Adrenal gland (tissue), 12 donors: ENCODE measurements around the gene SAMD4A. TPM values are rescaled to one million over a fixed set of nuclear protein-coding genes. Genes with fewer than 3 reads are reported as not detected.
"Not testable (repeated sequence)": the region's sequence is repeated elsewhere in the genome, so short reads cannot be mapped to it uniquely, and the experiment has no call there.

ENCODE experiments used
- DNase-seq, 7 donors: peaks; one replicate each; pipeline ENCODE4 v3.0.0-alpha.2; 2019 to 2020
- H3K27ac ChIP-seq, 5 donors: fragments of 200-600 bp; sonication (generic) in 4 of 5; 1 replicate in 3 of 5; 2 replicates in 2 of 5; pipeline versions ENCODE4 v1.5.1 to v1.8.0; 2016 to 2020; ENCODE audit warnings: mild to moderate bottlenecking in 1 of 5
- H3K27me3 ChIP-seq: fragments of 200-600 bp; 2 replicates; pipeline ENCODE4 v1.8.0; 2021
- H3K36me3 ChIP-seq, 2 donors: fragments of 200-600 bp; replicated peaks in 1 of 2; 1 replicate in 1 of 2; 2 replicates in 1 of 2; pipeline versions ENCODE4 v1.5.1 to v1.8.0; 2018 to 2022
- H3K4me1 ChIP-seq, 2 donors: fragments of 200-600 bp; replicated peaks in 1 of 2; 1 replicate in 1 of 2; 2 replicates in 1 of 2; pipeline versions ENCODE4 v1.5.1 to v1.8.0; 2018 to 2021
- H3K4me3 ChIP-seq, 4 donors: fragments of 200-600 bp; sonication (generic) in 3 of 4; one replicate each; pipeline ENCODE4 v1.5.1; 2016 to 2018
- H3K9me3 ChIP-seq, 3 donors: fragments of 200-600 bp; sonication (generic) in 1 of 3; replicated peaks in 1 of 3; 1 replicate in 2 of 3; 2 replicates in 1 of 3; pipeline versions ENCODE4 v1.5.1 to v1.8.0; 2016 to 2021
- CTCF ChIP-seq, 6 experiments: fragments of 450-650 bp in 4 of 6; fragments of 200-600 bp in 2 of 6; sonication (generic) in 1 of 6; IDR thresholded peaks; 1 replicate in 5 of 6; 2 replicates in 1 of 6; pipeline versions ENCODE4 v1.5.1 to v1.8.0; 2016 to 2021; ENCODE audit warnings: antibody characterized with exemption in 6 of 6, mild to moderate bottlenecking in 2 of 6, moderate library complexity in 1 of 6
- POLR2A ChIP-seq, 2 donors: fragments of 450-650 bp; IDR thresholded peaks; one replicate each; pipeline ENCODE4 v1.6.1; 2017; ENCODE audit warnings: antibody characterized with exemption in 2 of 2, mild to moderate bottlenecking in 2 of 2, moderate library complexity in 1 of 2
- WGBS, 4 donors: extraction: QIAGEN DNeasy Blood & Tissue Kit in 2 of 4; methylation state at CpG; one replicate each; pipeline versions ENCODE4 v1.1.5 to v1.1.7; 2013 to 2017; 5-methylcytosine and 5-hydroxymethylcytosine counted together
- intact Hi-C, 2 donors: fragments of 100-400 bp; cut with DNase I; formaldehyde crosslinking; loops; one replicate each; pipeline versions ENCODE4 v1.14.1 to v1.15.0; 2022 to 2023
- polyA plus RNA-seq, 3 donors: library from polyadenylated mRNA; stranded (reverse); fragments of 200-250 nt in 2 of 3; fragments of 350-450 nt in 1 of 3; fragmentation: Illumina TruSeq in 1 of 3; extraction: RNeasy Lipid Tissue Mini Kit (QIAGEN cat#74804) in 1 of 3; gene quantifications; one replicate each; pipeline ENCODE4 v1.2.3, GENCODE V29; 2013 to 2014
- total RNA-seq, 9 donors: library from RNA; depleted of rRNA in 4 of 9; stranded (reverse); fragments of >200 nt in 4 of 9; fragments of 120-200 nt in 1 of 9; fragmentation: NEBNext Ultra II Directional in 1 of 9; extraction: Animal tissue kit (Norgen Biotek cat#: 25700) in 1 of 9; gene quantifications; one replicate each; pipeline versions ENCODE4 v1.1.0 to v1.2.4, GENCODE V29; 2013 to 2023
- donor health status: healthy with polysubstance abuse.
- donor health status: Bipolar disorder and iron deficiency.
- donor health status: DM: yes; HTN: yes; CAD: no.
- donor health status: DM: no; HTN: no; CAD: no.
- donor health status: DM: no; HTN: no; CAD: no.
- donor health status: DM: yes; HTN: yes; CAD: no.

SAMD4A gene
- total and polyA plus RNA-seq, 12 donors, result 2.2 to 13.2 (median 8.3) TPM

- no peaks in the 10 kb centered on the region for H3K36me3 ChIP-seq
- no peak overlapping the region for H3K27ac ChIP-seq
- no peaks in the 10 kb centered on the region for H3K9me3 ChIP-seq
- H3K4me1 ChIP-seq, result no peaks in the 10 kb centered on the region
- peak in 1 of 7 donors; percentile 18 for DNase-seq
- no peak for TF ChIP-seq POLR2A (IDR thresholded peaks at IDR 0.05)
- no peak for TF ChIP-seq CTCF (IDR thresholded peaks at IDR 0.05)
- 79 to 83% (median 83%) methylated on average over 9 of the region's 9 CpGs for WGBS, 4 donors
- no peaks in the 10 kb centered on the region for H3K27me3 ChIP-seq
- H3K4me3 ChIP-seq, result no peak overlapping the region
- intact Hi-C loops, result no loop called here
These were observed 231.7 kb downstream of the SAMD4A start for GRCh38 chr14:54798465-54799124.

DNA sequence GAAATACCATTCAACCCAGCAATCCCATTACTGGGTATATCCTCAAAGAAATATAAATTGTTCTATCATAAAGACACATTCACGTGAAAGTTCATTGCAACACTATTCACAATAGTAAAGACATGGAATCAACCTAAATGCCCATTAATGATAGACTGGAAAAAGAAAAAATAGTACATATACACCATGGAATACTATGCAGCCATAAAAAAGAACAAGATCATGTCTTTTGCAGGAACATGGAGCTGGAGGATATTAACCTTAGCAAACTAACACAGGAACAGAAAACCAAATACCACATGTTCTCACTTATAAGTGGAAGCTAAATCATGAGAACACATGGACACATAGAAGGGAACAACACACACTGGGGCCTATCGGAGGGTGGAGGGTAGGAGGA lies 234.6 kb downstream of the SAMD4A start:
- WGBS, 4 donors, result 79 to 90% (median 84%) methylated on average over 2 of the region's 2 CpGs
- not testable (repeated sequence) for H3K4me1 ChIP-seq, H3K27me3 ChIP-seq, H3K36me3 ChIP-seq, H3K4me3 ChIP-seq, DNase-seq, H3K27ac ChIP-seq, H3K9me3 ChIP-seq
- intact Hi-C loops, result loop anchor here (10.0 kb wide), 2 partner anchors 237 to 247 kb away; partner anchors contain the start of gene SAMD4A (in 1 of the 2)

DNA sequence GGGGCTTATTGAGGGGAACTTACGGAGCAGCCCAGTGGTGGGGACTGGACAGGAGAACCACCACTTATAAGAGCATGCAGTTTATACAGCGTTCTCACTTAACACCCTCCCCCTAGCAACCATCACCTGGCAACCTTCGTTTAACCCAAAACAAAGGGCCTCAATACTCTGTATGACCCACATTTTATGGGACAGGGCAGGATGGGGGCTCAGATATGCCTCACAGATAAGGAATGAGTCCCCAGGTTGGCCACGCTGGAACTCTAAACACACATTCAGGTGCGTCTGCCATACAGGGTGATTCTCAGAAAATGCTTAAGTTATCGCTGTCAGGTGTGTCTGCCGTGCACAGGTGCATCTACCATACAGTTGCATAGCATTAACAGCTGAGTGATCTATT lies 236.5 kb downstream of the SAMD4A start:
- 78 to 88% (median 85%) methylated on average over 7 of the region's 7 CpGs for WGBS, 4 donors
- no peak overlapping the region for H3K4me3 ChIP-seq
- no peak overlapping the region for H3K27ac ChIP-seq
- H3K27me3 ChIP-seq, result no peaks in the 10 kb centered on the region
- no peaks in the 10 kb centered on the region for H3K9me3 ChIP-seq
- TF ChIP-seq POLR2A (IDR thresholded peaks at IDR 0.05) (no peak), CTCF (IDR thresholded peaks at IDR 0.05) (no peak)
- intact Hi-C loops, result loop anchor here (10.0 kb wide), 2 partner anchors 239 to 249 kb away; partner anchors contain the start of gene SAMD4A (in 1 of the 2)
- H3K36me3 ChIP-seq, result no peaks in the 10 kb centered on the region
- H3K4me1 ChIP-seq, result no peaks in the 10 kb centered on the region
- peak in 2 of 7 donors; percentile 4 to 42 for DNase-seq

- Histone ChIP-seq H3K27me3 (no peaks in the 10 kb centered on the region), H3K27ac (no peak overlapping the region), H3K4me1 (no peaks in the 10 kb centered on the region), H3K9me3 (no peaks in the 10 kb centered on the region), H3K4me3 (no peak overlapping the region), H3K36me3 (no peaks in the 10 kb centered on the region)
- 84 to 89% (median 87%) methylated on average over 10 to 13 of the region's 13 CpGs for WGBS, 4 donors
- TF ChIP-seq CTCF (IDR thresholded peaks at IDR 0.05) (no peak), POLR2A (IDR thresholded peaks at IDR 0.05) (no peak)
- DNase-seq, result peak in 2 of 7 donors; percentile 14 to 39
- intact Hi-C loops, result loop anchor here (10.0 kb wide), 2 partner anchors 239 to 249 kb away; partner anchors contain the start of gene SAMD4A (in 1 of the 2)
These were observed 237.1 kb downstream of the SAMD4A start for GRCh38 chr14:54803926-54804537.
